Measurements from ENCODE around the gene NDUFAF4. TPM values are rescaled to one million over a fixed set of nuclear protein-coding genes. Genes with fewer than 3 reads are reported as not detected.
"Not testable (repeated sequence)": the region's sequence is repeated elsewhere in the genome, so short reads cannot be mapped to it uniquely, and the experiment has no call there.

Gene NDUFAF4
- total RNA-seq, 1 donor from 2014 or later, result 12.0 TPM

GRCh38 chr6:96907498-96907897 lies 9.8 kb upstream of the NDUFAF4 start:
- H3K9ac ChIP-seq (ENCODE audit: low read depth in 1 of 3, low read length in 3 of 3), result no peak overlapping the region
- no peak overlapping the region for H3K27ac ChIP-seq (ENCODE audit: low read depth, low read length)
- H3K9me3 ChIP-seq (ENCODE audit: control insufficient read depth in 3 of 3, low read length in 3 of 3), result no peaks in the 10 kb centered on the region
- H3K4me3 ChIP-seq (ENCODE audit: low read length in 3 of 3), result no peak overlapping the region
- peaks cover 0 to 2% (median 0%) of the 10 kb centered on the region in 3 donors for H3K27me3 ChIP-seq (ENCODE audit: control insufficient read depth in 3 of 3, insufficient read depth in 3 of 3, low read length in 3 of 3)
- no peaks in the 10 kb centered on the region for H3K4me1 ChIP-seq (ENCODE audit: control insufficient read depth in 3 of 3, insufficient read depth in 3 of 3, low read length in 3 of 3)
- H3K36me3 ChIP-seq (ENCODE audit: control insufficient read depth in 3 of 3, insufficient read depth in 3 of 3, low read length in 3 of 3), result no peaks in the 10 kb centered on the region

- Histone ChIP-seq H3K4me1 (ENCODE audit: control insufficient read depth in 3 of 3, insufficient read depth in 3 of 3, low read length in 3 of 3) (peaks cover 9 to 18% (median 17%) of the 10 kb centered on the region in 3 donors), H3K4me3 (ENCODE audit: low read length in 3 of 3) (no peak overlapping the region), H3K36me3 (ENCODE audit: control insufficient read depth in 3 of 3, insufficient read depth in 3 of 3, low read length in 3 of 3) (peaks cover 0 to 7% (median 2%) of the 10 kb centered on the region in 3 donors), H3K27me3 (ENCODE audit: control insufficient read depth in 3 of 3, insufficient read depth in 3 of 3, low read length in 3 of 3) (no peaks in the 10 kb centered on the region), H3K27ac (ENCODE audit: low read depth, low read length) (no peak overlapping the region), H3K9ac (ENCODE audit: low read depth in 1 of 3, low read length in 3 of 3) (no peak overlapping the region), H3K9me3 (ENCODE audit: control insufficient read depth in 3 of 3, low read length in 3 of 3) (no peaks in the 10 kb centered on the region)
These were observed 3.2 kb upstream of the NDUFAF4 start for GRCh38 chr6:96900873-96901272.

- Histone ChIP-seq H3K27me3 (ENCODE audit: control insufficient read depth in 3 of 3, insufficient read depth in 3 of 3, low read length in 3 of 3) (no peaks in the 10 kb centered on the region), H3K27ac (ENCODE audit: low read depth, low read length) (peak overlapping the region; percentile 91), H3K9me3 (ENCODE audit: control insufficient read depth in 3 of 3, low read length in 3 of 3) (no peaks in the 10 kb centered on the region), H3K4me3 (ENCODE audit: low read length in 3 of 3) (no peak overlapping the region), H3K36me3 (ENCODE audit: control insufficient read depth in 3 of 3, insufficient read depth in 3 of 3, low read length in 3 of 3) (peaks cover 3 to 14% (median 4%) of the 10 kb centered on the region in 3 donors), H3K4me1 (ENCODE audit: control insufficient read depth in 3 of 3, insufficient read depth in 3 of 3, low read length in 3 of 3) (peaks cover 9 to 18% (median 18%) of the 10 kb centered on the region in 3 donors), H3K9ac (ENCODE audit: low read depth in 1 of 3, low read length in 3 of 3) (peak overlapping the region in 1 of 3 donors; percentile 33)
These were observed 1.8 kb upstream of the NDUFAF4 start for GRCh38 chr6:96899451-96899998.

- H3K27me3 ChIP-seq (ENCODE audit: control insufficient read depth in 3 of 3, insufficient read depth in 3 of 3, low read length in 3 of 3), result no peaks in the 10 kb centered on the region
- H3K27ac ChIP-seq (ENCODE audit: low read depth, low read length), result peak overlapping the region; percentile 91
- peaks cover 9 to 21% (median 18%) of the 10 kb centered on the region in 3 donors for H3K4me1 ChIP-seq (ENCODE audit: control insufficient read depth in 3 of 3, insufficient read depth in 3 of 3, low read length in 3 of 3)
- no peaks in the 10 kb centered on the region for H3K9me3 ChIP-seq (ENCODE audit: control insufficient read depth in 3 of 3, low read length in 3 of 3)
- H3K36me3 ChIP-seq (ENCODE audit: control insufficient read depth in 3 of 3, insufficient read depth in 3 of 3, low read length in 3 of 3), result peaks cover 7 to 18% (median 7%) of the 10 kb centered on the region in 3 donors
- H3K9ac ChIP-seq (ENCODE audit: low read depth in 1 of 3, low read length in 3 of 3), result peak overlapping the region; percentile 36 to 92 (median 91)
- peak overlapping the region in 1 of 3 donors; percentile 97 for H3K4me3 ChIP-seq (ENCODE audit: low read length in 3 of 3)
These were observed 1.3 kb upstream of the NDUFAF4 start for GRCh38 chr6:96899019-96899418.

- peaks cover 9 to 22% (median 18%) of the 10 kb centered on the region in 3 donors for H3K4me1 ChIP-seq (ENCODE audit: control insufficient read depth in 3 of 3, insufficient read depth in 3 of 3, low read length in 3 of 3)
- H3K9me3 ChIP-seq (ENCODE audit: control insufficient read depth in 3 of 3, low read length in 3 of 3), result no peaks in the 10 kb centered on the region
- no peaks in the 10 kb centered on the region for H3K27me3 ChIP-seq (ENCODE audit: control insufficient read depth in 3 of 3, insufficient read depth in 3 of 3, low read length in 3 of 3)
- peak overlapping the region; percentile 91 to 97 (median 94) for H3K4me3 ChIP-seq (ENCODE audit: low read length in 3 of 3)
- peak overlapping the region; percentile 91 for H3K27ac ChIP-seq (ENCODE audit: low read depth, low read length)
- H3K36me3 ChIP-seq (ENCODE audit: control insufficient read depth in 3 of 3, insufficient read depth in 3 of 3, low read length in 3 of 3), result peaks cover 8 to 19% (median 11%) of the 10 kb centered on the region in 3 donors
- peak overlapping the region; percentile 90 to 92 (median 91) for H3K9ac ChIP-seq (ENCODE audit: low read depth in 1 of 3, low read length in 3 of 3)
These were observed 655 bp upstream of the NDUFAF4 start for GRCh38 chr6:96898241-96898851.

GRCh38 chr6:96889146-96889545 lies 8.5 kb downstream of the NDUFAF4 start:
- peaks cover 0 to 2% (median 0%) of the 10 kb centered on the region in 3 donors for H3K4me1 ChIP-seq (ENCODE audit: control insufficient read depth in 3 of 3, insufficient read depth in 3 of 3, low read length in 3 of 3)
- no peaks in the 10 kb centered on the region for H3K27me3 ChIP-seq (ENCODE audit: control insufficient read depth in 3 of 3, insufficient read depth in 3 of 3, low read length in 3 of 3)
- H3K9me3 ChIP-seq (ENCODE audit: control insufficient read depth in 3 of 3, low read length in 3 of 3), result no peaks in the 10 kb centered on the region
- H3K36me3 ChIP-seq (ENCODE audit: control insufficient read depth in 3 of 3, insufficient read depth in 3 of 3, low read length in 3 of 3), result peaks cover 23 to 36% (median 29%) of the 10 kb centered on the region in 3 donors
- H3K4me3 ChIP-seq (ENCODE audit: low read length in 3 of 3), result no peak overlapping the region
- H3K9ac ChIP-seq (ENCODE audit: low read depth in 1 of 3, low read length in 3 of 3), result no peak overlapping the region
- H3K27ac ChIP-seq (ENCODE audit: low read depth, low read length), result no peak overlapping the region

GRCh38 chr6:96888745-96889144 lies 8.9 kb downstream of the NDUFAF4 start:
- Histone ChIP-seq H3K36me3 (ENCODE audit: control insufficient read depth in 3 of 3, insufficient read depth in 3 of 3, low read length in 3 of 3) (peaks cover 22 to 32% (median 25%) of the 10 kb centered on the region in 3 donors), H3K27me3 (ENCODE audit: control insufficient read depth in 3 of 3, insufficient read depth in 3 of 3, low read length in 3 of 3) (no peaks in the 10 kb centered on the region), H3K9ac (ENCODE audit: low read depth in 1 of 3, low read length in 3 of 3) (no peak overlapping the region), H3K4me1 (ENCODE audit: control insufficient read depth in 3 of 3, insufficient read depth in 3 of 3, low read length in 3 of 3) (no peaks in the 10 kb centered on the region), H3K9me3 (ENCODE audit: control insufficient read depth in 3 of 3, low read length in 3 of 3) (no peaks in the 10 kb centered on the region), H3K27ac (ENCODE audit: low read depth, low read length) (no peak overlapping the region), H3K4me3 (ENCODE audit: low read length in 3 of 3) (no peak overlapping the region)

GRCh38 chr6:96886519-96886918 lies 11.2 kb downstream of the NDUFAF4 start:
- H3K27me3 ChIP-seq (ENCODE audit: control insufficient read depth in 3 of 3, insufficient read depth in 3 of 3, low read length in 3 of 3), result no peaks in the 10 kb centered on the region
- H3K4me3 ChIP-seq (ENCODE audit: low read length in 3 of 3), result no peak overlapping the region
- no peaks in the 10 kb centered on the region for H3K9me3 ChIP-seq (ENCODE audit: control insufficient read depth in 3 of 3, low read length in 3 of 3)
- H3K4me1 ChIP-seq (ENCODE audit: control insufficient read depth in 3 of 3, insufficient read depth in 3 of 3, low read length in 3 of 3), result no peaks in the 10 kb centered on the region
- no peak overlapping the region for H3K27ac ChIP-seq (ENCODE audit: low read depth, low read length)
- H3K9ac ChIP-seq (ENCODE audit: low read depth in 1 of 3, low read length in 3 of 3), result no peak overlapping the region
- H3K36me3 ChIP-seq (ENCODE audit: control insufficient read depth in 3 of 3, insufficient read depth in 3 of 3, low read length in 3 of 3), result peaks cover 8 to 17% (median 9%) of the 10 kb centered on the region in 3 donors

- H3K4me1 ChIP-seq (ENCODE audit: control insufficient read depth in 3 of 3, insufficient read depth in 3 of 3, low read length in 3 of 3); H3K36me3 ChIP-seq (ENCODE audit: control insufficient read depth in 3 of 3, insufficient read depth in 3 of 3, low read length in 3 of 3); H3K4me3 ChIP-seq (ENCODE audit: low read length in 3 of 3); H3K9ac ChIP-seq (ENCODE audit: low read depth in 1 of 3, low read length in 3 of 3); H3K27me3 ChIP-seq (ENCODE audit: control insufficient read depth in 3 of 3, insufficient read depth in 3 of 3, low read length in 3 of 3); H3K9me3 ChIP-seq (ENCODE audit: control insufficient read depth in 3 of 3, low read length in 3 of 3); H3K27ac ChIP-seq (ENCODE audit: low read depth, low read length): not testable (repeated sequence)
These were observed 12.5 kb downstream of the NDUFAF4 start for GRCh38 chr6:96885187-96885631.

- no peaks in the 10 kb centered on the region for H3K9me3 ChIP-seq (ENCODE audit: control insufficient read depth in 3 of 3, low read length in 3 of 3)
- no peaks in the 10 kb centered on the region for H3K4me1 ChIP-seq (ENCODE audit: control insufficient read depth in 3 of 3, insufficient read depth in 3 of 3, low read length in 3 of 3)
- H3K27me3 ChIP-seq (ENCODE audit: control insufficient read depth in 3 of 3, insufficient read depth in 3 of 3, low read length in 3 of 3), result no peaks in the 10 kb centered on the region
- H3K36me3 ChIP-seq (ENCODE audit: control insufficient read depth in 3 of 3, insufficient read depth in 3 of 3, low read length in 3 of 3), result no peaks in the 10 kb centered on the region
- no peak overlapping the region for H3K9ac ChIP-seq (ENCODE audit: low read depth in 1 of 3, low read length in 3 of 3)
- H3K4me3 ChIP-seq (ENCODE audit: low read length in 3 of 3), result no peak overlapping the region
- no peak overlapping the region for H3K27ac ChIP-seq (ENCODE audit: low read depth, low read length)
These were observed 19.5 kb downstream of the NDUFAF4 start for GRCh38 chr6:96878143-96878542.
